ENCODE data around the gene SFRP5.

SFRP5 gene

DNA sequence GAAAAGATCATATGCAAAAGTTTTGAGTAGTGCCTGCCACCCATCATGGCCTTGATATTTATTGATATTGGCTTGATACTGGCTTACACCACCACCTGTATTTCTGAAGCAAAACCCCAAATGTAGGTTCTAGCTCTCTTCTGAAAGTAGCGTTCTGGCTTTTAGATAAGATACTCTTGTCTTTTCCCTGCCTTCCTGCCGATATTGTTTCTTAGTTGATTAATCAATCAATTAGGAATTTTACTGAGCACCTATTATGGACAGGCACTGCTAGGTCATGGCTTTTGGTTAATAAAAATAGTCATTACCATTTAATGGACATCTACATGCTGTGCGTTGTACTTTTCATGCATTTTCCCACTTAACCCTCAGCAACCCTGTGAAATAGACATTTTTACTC is 7.9 kb downstream of the SFRP5 start:
- DNase-seq, result no peak

DNA sequence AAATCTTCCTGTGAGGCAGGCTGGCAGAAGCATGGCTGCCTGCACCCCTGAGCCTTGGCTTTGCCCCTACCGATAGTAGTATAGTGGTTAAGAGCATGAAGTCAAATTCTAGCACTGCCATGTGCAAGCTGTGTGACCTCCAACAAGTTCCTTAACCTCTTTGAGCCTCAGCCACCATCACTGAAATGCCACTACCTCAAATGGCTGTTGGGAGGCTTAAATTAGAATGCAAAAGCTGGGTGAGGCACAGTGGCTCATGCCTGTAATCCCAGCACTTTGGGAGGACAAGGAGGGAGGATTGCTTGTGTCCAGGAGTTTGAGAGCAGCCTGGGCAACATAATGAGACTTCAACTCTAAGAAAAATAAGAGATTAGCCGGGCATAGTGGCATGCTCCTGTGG is 8.4 kb downstream of the SFRP5 start:
- no peak for DNase-seq

DNA sequence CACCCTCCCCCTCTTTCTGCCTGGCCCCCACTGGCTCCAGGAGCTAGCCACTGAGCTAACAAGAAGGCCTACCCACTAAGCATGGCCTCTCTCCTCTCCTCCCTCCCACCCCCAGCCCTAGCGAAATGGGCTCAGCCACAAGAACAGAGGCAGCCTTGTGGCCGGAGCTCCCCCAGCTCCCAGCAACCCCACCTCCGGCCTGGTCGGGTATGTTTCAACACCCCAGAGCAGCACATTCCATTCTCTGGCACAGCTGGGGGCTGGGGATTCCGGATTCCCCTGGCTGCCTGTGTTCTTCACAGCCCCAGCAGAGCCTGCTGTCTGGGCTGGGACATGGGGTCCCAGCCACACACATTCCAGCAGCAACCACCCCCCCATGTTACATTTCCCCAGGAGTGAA is 9.0 kb downstream of the SFRP5 start:
- DNase-seq, result no peak

DNA sequence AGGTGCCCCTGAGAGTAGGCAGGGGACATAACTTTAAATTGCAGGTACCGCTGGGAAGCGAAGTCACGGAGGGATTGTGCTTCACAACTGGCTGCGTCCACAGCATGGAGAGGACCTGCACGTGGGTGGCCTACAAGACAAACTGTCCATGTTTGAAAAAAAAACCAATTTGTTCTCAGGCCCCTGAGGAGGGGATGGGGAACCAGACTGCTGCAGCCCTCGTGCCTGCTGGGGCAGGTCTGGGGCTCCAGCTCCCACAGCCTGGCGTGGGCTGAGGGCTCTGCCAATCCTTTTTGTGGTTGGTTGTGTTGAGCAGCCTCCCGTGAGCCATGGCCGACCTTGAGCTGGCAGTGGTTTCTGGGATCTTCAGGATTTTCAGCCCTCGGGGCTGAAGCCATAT is 9.7 kb downstream of the SFRP5 start:
- no peak for DNase-seq

DNA sequence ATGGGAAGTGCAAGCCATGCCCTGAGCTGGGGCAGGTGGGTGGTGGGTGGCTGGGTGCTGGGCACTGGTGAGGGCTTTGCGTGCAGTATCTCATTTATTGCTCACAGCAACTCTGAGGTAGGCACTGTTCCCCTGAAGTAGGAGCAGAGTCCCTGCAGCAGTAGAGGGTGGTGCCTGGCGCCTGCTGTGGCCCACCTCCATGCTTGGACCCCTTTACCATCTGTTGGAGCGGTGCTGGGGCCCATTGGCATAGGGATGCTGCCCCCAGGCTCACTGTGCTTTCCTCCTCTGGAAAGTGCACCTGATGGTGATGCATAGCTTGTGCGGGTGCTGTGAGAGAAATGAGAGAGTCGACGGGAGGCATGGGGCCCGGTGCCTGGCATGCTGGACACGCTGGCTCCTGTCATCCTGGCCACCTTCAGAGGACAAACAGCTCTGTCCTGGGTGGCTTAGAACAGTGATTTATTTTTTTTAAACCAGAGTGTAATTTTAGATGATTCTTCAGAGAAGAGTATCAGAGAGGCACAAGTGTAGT is 10.4 kb downstream of the SFRP5 start:
- no peak for DNase-seq

DNA sequence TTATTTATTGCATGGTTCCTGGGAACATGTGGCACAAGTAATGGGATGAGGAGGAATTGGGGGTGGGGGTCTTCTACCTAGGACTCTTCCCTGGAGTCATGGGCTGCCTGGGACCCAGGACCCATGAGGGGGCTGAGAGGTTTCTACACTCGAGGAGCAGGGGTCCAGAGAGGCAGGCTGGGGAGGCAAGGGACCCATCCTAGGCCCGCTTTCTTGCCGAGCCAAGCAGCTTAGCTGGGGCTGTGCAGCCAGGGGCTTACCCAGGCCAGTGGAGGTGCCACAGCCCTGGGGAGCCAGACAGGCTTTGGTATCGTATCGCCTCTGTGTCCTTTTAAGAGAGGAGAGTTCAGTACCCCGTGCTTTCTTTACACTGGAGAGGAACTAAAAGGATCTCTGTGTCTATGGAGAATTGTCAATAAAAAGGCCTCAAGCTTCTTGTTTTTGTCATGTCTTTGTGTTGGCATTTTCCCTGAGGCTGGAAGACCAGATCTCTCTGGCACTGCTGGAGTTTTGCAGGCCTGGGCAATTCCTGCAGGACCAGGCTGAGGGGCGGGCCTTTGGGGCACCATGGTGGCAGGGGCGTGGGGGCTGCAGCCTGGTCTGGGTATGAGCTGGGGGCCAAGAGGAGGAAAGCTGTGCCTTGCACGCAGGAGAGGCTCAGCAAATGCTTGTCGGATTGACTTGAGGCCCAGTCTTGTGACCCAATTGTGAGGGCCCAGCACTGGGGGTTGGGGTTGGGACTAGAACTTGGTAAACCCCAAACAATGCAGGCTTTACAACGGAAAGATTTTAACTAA is 11.1 kb downstream of the SFRP5 start:
- no peak for DNase-seq

DNA sequence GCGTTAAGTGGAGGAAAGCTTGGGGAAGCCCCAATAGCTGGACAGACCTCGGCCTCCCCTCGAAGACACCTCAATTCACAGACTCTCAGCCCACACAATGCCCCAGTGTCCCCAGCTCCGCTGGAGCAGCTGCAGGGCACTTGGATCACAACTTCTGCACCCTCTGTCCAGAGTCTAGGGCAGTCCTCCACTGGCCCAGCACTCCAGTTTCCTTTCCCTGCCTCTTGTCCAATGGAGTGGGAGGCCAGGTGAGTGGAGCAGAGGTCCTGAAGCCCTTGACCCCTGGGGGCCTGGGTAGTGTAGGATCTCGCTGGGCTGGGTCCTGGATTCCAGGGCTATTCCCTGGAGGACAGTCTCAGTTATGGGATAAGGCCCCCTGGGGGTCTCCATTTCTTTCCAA is 11.9 kb downstream of the SFRP5 start:
- no peak for DNase-seq

DNA sequence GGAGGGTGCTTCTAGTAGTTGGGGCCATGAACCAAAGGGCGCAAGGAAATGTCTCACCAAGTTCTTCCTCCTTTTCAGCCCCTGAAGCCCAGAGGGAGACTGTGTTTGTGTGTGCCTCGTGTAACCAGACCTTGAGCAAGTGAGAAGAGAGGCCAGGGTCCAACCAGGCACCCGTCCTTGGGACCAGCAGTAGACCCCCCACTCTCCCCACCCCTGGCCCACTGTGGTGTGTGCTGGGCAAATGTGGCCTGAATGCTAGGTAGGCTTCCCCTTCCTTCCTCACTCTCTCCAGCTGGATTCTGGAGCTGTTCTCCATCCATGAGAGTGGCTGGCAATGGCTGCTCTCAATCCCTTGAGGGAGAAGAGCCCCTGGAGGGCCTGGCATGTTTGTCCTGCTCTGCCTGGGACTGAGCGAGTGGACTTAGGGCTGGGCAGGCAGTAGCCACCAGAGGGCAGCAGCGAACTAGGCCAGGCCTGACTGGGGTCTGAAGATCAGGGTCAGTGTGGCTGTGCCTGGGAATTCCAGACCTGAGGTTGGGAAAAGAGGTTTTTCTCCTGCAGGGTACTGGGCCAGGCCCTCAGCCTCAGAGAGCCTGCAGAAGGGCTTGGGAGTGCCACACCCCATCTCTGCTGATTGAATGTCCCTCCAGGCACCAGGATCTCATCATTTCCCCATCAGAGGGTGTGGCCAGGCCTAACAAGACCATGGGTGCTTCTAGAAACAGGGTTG is 12.5 kb downstream of the SFRP5 start:
- peak; percentile 37 for DNase-seq

DNA sequence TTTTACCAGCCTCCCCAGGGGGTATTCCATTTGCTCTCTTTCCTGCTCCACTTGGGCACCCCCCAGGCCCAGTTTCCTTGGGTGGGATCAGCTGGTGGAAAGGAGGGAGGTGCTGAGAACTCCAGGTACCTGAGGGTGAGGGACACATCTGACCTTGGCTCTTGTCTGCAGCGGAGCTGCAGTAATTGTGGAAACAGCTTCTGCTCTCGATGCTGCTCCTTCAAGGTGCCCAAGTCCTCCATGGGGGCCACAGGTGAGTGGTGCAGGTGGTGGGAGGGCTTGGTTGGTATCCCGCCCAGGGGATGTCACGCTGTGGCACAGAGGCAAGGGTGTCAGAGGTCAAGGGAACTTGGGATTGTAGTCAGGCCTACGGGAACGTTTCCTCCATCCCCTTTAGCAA is 14.3 kb downstream of the SFRP5 start:
- DNase-seq, result no peak

DNA sequence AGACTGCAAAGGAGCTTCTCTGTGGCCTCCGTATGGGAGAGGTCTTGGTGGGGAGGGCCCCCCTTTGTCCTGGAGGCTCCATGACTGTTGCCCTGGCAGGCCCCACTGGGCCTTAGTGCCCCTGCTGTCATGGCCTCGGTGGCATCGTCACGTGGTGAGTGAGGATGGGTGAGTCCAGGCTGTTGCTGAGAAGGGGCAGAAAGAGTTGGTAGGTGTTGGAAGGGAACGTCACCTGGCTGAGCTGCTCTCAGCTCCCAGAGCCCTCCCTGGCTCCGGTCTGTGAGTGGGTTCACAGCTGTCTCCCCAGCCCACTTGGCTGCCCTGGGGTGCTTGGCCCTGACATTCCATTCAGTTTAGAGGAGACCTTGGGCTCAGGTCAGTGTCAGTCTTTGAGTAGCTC is 16.1 kb downstream of the SFRP5 start:
- DNase-seq, result no peak

DNA sequence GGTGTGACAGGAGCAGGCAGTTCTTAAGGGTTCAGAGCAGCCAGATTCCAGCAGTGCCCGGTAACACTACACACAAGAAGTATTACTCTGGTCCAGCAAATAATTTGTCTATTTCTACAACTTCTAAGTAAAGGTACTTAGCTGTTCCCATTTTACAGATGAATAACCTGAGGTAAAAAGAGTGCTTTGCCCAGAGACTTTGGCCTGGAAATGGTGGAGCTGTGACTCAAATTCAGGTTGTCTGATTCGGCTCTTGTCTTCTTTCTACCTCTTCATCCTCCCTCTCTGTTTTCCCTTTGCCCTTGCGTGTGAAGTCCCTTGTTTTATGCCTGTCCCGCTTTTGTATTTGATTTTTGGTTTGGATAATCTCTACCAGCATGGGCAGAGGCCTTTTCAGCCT is 17.1 kb downstream of the SFRP5 start:
- no peak for DNase-seq

DNA sequence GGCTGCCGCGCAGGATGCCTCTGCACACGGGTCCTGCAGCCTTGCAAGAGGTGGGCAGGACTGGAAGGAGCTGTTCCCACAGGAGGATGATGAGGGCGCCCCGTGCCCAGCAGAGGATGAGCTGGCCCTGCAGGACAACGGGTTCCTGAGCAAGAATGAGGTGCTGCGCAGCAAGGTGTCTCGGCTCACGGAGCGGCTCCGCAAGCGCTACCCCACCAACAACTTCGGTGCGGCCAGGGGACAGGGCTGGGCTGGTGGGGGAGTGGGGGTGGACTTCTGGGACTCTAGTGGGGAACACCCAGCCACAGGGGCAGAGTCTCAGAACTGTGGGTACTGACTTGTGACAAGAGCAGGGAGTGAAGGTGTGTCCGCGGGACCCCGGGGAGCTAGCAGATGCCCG is 18.8 kb downstream of the SFRP5 start:
- DNase-seq, result no peak

DNA sequence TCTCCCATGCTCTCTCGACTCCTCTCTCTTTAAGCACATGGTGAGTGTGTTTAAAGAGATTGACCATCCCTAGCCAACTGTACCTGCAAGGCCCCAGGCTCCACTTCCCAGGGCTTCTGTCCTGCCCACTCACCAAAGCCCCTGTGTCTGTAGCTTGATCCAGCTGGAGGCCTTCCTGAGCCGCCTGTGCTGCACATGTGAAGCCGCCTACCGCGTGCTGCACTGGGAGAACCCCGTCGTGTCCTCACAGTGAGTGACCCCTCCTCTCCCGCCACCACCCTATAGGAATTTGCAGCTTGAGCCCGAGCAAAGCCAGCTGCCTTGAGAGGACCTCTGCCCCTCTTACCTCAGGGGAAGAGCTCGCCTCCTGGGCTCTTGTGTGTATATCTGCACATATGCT is 23.7 kb downstream of the SFRP5 start:
- DNase-seq, result no peak

DNA sequence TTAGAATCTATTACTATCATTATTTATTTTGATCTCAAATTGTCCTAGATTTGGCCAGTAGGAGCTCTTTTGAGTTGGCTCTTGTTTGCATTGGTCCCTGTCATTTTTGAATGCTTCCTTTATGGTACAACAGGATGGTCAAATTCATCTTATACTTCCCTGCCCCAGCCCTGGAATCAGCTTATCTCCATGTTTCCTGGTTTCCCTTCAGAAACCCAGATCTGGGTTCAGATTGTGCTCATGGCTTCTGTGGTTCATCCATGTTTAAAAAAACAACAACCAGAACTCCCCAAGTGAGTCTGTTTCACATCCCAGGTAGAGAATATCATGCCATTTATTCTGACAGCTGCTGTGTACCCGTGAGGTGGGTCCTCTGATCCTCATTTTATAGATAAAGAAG is 24.2 kb downstream of the SFRP5 start:
- DNase-seq, result no peak

DNA sequence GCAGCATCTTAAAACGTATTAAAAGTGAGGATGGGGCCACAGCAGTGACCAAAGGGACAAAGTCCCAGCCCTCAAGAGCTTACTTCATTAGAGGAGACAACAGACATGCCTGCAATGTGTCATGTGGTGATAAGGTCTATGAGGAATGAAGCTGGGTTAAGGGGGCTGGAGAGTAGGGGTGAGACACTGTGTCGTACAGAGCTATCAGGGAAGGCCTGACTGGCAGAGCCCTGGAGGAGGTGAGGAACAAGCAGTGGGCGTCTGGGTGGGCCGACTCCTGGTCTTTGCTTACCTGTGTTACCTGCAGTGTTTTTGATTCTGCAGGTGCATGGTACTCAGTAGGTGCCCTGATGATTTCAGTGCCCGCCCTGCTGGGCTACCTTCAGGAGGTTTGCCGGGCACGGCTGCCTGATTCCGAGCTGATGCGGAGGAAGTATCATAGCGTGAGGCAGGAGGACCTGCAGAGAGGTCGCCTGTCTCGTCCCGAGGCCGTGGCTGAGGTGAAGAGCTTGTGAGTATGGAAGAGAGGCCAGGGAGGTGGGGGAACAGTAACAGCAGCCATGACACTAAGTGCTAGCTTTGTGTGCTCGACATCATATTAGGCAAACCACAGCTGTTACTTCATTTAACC is 27.3 kb downstream of the SFRP5 start:
- DNase-seq, result no peak

DNA sequence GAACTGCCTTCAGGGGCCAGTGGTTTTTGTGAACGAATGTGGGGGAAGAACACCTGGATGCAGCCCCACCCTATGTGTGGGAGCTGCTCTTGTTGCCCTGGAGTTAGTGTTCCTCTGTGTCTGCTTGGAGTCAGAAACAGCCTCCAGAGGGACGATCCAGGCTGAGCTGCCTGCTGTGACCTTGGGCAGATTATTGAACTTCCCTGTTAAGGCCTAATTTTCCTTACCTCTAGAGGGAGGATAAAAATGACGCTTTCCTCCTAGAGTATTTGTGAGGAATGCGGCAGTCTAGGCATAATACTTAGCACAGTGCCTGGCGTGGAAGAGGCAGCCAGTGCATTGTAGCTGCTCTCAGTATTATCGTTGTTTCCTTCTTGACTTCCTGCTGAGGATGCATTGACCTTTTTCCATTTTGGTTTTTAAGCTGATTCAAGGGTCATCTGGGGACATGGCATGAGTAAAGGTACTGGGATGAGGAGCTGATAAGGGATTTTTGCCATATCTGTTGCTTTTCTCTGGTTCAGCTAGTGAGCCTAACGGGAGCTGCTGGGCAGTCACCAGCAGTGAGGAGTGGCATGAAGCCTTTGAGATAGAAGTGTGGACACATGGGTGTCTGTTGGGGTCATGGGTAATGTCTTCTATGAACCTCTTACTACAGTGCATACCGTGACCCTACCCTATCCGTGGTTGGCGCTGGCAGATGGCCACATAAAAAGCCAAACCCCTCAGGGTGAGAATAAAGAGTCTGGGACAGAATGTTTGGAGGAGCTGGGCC is 28.4 kb downstream of the SFRP5 start:
- no peak for DNase-seq

DNA sequence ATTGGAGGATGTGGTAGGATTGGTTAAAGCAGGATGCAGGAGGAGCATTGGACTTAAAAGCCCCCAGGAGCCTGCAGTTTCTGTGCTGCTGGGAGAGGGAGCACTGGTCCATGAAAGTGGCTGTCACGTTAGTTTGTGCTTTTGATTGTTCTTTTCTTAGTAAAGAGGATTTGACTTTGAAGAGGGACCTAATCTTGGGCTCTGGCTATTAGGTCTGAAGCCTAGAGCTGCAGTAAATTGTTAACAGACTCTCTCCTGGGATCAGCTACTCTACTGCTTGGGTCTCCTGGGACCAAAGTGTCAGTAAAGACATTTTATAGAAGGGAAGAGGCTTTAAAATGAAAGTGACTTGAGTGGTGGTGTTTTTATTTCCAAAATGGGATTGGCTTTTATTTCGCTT is 31.2 kb downstream of the SFRP5 start:
- no peak for DNase-seq

DNA sequence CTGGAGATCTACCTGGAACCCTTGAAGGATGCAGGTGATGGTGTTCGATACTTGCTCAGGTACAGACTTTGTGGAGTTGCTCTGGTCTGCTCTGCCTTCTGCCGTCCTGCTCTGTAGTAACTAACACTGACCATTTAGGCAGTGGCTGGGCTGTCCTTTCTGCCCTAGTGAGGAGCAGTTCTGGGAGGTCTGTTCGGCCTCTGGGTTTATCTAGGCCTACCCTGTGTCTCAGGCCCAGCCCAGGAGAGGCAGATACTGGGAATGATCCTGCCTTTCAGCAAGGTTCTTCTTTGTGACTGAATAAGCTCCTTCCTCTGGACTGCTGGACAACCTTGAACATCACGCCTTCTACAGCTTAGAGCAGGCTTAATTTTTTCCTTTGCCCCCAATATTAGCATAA is 33.2 kb downstream of the SFRP5 start:
- no peak for DNase-seq

DNA sequence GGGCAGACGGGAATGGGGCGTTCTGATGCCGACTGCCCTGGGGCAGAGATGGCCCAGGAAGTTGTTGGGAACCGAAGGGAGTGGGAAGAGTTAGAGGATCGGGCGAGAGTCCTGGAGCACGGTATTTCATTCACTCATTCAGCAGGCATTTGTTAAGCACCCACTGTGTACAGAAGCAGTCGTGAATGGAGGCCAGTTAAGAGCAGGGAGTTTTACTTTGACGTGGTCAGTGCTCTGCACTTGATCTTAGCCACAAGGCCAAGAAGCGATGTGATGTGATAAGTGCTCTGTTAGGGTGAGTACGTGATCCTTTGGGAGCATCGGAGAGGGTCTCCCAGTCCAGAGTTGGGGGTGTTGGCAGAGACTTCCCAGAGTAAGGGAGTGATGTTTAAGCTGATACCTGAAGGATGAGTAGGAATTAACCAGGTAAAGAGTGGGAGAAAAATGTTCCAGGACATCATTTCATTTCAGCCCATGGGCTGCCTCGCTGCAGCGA is 34.0 kb downstream of the SFRP5 start:
- DNase-seq, result no peak

DNA sequence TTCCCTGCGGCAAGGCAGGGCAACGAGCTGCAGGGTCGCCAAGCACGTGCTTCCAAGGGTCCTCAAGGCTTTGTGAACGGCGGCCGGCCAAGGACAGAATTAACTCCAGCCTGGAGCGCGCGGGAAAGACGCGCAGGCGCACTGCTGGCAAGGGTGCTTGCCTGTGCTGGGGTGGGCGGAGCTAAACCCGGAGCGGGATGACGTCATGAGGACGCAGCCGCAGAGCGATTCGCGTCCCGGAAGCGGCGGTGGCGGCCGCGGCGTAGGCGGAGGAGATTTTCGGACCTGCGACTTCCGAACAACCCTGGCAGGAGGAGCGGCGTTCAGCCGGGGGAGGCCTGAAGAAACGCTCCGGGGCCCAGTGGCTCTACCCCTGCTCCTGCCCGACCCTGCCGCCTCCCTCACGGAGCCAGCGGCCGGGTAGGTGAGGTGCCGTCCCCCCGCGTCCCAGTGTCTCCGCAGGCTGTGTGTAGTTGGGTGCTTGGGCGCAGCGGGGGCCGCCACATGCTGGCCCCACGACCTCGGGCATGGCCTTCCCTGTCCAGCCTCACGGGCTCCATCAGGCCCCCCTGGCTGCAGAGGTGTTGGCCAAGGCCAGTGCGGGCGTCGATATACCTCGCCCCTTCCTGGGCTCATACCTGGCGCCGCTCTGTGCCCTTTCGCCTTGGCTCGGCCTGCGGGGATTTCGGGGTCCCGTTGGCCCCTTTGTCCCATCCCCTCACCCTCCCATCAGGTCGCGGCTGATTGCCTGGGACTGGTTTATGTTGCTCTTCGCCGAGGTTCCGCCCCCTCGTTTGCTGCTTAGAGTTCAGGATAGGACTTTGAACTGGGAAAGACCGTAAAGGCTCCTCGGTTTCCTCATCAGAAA is 34.7 kb downstream of the SFRP5 start, which contains the start of gene ZFYVE27:
TSS of gene ZFYVE27 (plus strand) at position 227 of the 868 bp plus-strand sequence. CDS start 1,350 bp downstream, outside the sequence.
- DNase-seq, result peak; percentile 85

DNA sequence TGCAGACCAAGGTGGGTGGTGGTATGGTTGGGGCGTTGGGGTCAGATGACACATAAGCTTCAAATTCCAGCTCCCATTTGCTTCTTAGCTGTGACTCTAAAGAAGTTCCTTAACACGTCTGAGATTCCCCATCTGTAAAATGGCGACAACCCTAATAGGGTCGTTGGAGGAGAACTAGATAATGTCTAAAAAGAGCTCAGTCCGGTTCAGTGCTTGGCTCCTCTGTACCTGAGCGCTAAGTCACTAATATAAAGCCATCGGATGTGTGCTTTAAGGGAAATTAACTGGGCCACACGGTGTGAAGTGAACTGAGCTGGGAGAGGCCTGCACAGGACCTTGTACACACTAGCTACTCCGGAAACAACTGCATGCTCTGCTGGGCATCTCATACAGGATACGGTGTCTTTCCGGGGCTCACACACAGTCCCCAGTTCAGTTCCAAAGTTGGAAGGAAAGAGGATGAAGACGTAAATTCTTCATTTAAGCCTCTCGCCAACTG is 35.3 kb downstream of the SFRP5 start:
- DNase-seq, result no peak

DNA sequence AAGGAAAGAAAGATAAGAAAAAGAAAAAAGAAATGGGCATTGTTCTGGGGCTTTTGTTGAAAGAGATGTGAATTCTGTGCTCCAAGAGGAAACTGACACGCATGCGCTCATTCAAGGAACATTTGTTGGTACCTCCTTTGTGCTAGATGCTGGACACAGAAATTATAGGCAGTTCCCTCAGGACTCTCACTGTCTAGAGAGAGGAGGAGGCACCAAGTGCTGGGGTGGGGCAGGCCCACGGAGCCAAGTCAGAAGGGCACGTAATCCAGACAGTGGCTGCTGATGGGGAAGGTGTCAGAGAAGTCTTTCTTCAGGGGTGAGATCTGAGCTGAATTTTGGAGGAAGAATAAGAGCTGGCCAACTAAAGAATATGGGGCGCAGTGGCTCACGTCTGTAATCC is 37.8 kb downstream of the SFRP5 start:
- DNase-seq, result no peak

Measured in COR-L47 (cell line).